Osteocyte (in vitro differentiated cells): Measurements from ENCODE around the gene CDKN2B-AS1. TPM values are rescaled to one million over a fixed set of nuclear protein-coding genes. Genes with fewer than 3 reads are reported as not detected.
A peak's percentile ranks its signal among the peaks of the same experiment; 100 is the strongest.

ENCODE experiments used
- DNase-seq: peaks from one replicate; pipeline ENCODE4 v3.0.0; 2021; ENCODE audit warnings: mixed read lengths; ENCODE audit not compliant: unreplicated experiment; ENCODE audit errors: extremely low spot score
- H3K27ac Mint-ChIP-seq: one replicate; pipeline ENCODE4 v1.8.0; 2021; ENCODE audit warnings: mild to moderate bottlenecking, mixed read lengths; ENCODE audit not compliant: unreplicated experiment
- H3K27me3 Mint-ChIP-seq: one replicate; pipeline ENCODE4 v1.8.0; 2021; ENCODE audit warnings: mixed read lengths; ENCODE audit not compliant: unreplicated experiment
- H3K36me3 Mint-ChIP-seq: one replicate; pipeline ENCODE4 v1.8.0; 2021; ENCODE audit warnings: mixed read lengths; ENCODE audit not compliant: unreplicated experiment
- H3K4me1 Mint-ChIP-seq: one replicate; pipeline ENCODE4 v1.8.0; 2021; ENCODE audit warnings: mixed read lengths; ENCODE audit not compliant: unreplicated experiment
- H3K4me3 Mint-ChIP-seq: one replicate; pipeline ENCODE4 v1.8.0; 2021; ENCODE audit warnings: mild to moderate bottlenecking, moderate library complexity, mixed read lengths; ENCODE audit not compliant: unreplicated experiment
- H3K9me3 Mint-ChIP-seq: one replicate; pipeline ENCODE4 v1.8.0; 2021; ENCODE audit warnings: mixed read lengths; ENCODE audit not compliant: unreplicated experiment
- total RNA-seq: library from RNA; stranded (reverse); gene quantifications from 2 replicates; pipeline ENCODE4 v1.2.1, GENCODE V29; 2021
- TF ChIP-seq, protein P1 (sequence below): fragments of 200-600 bp; sonication (generic); IDR thresholded peaks from 2 replicates; pipeline ENCODE4 v1.5.0; 2021; ENCODE audit warnings: antibody characterized with exemption, mild to moderate bottlenecking, moderate library complexity

The CDKN2B-AS1 gene
- total RNA-seq, 1 donor from 2014 or later: 4.0 TPM

DNA sequence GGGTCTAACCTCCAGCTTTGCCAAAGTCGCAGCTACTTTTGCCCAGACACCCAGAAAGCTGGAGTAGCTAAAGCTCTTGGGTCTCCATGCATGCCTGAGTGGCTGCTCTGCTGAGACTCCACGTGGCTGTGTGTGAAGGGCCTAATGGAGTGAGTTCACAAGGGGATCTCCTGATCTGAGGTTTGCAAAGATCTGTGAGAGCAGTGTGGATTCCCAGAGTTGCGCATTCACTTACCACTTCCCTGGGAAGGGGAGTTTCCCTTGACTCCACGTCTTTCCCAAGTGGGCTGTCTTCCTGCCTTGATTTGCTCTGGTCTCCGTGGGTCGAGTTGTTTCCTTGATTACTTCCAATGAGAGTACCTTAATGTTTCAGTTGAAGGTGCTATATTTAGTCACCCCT, 32.1 kb downstream of the CDKN2B-AS1 start:
- Mint-ChIP-seq H3K36me3 (peaks cover 7% of the 10 kb centered on the region), H3K4me1 (peaks cover 13% of the 10 kb centered on the region), H3K4me3 (no peak overlapping the region), H3K9me3 (peaks cover 8% of the 10 kb centered on the region), H3K27me3 (peaks cover 6% of the 10 kb centered on the region), H3K27ac (no peak overlapping the region)
- TF ChIP-seq, protein P1, sequence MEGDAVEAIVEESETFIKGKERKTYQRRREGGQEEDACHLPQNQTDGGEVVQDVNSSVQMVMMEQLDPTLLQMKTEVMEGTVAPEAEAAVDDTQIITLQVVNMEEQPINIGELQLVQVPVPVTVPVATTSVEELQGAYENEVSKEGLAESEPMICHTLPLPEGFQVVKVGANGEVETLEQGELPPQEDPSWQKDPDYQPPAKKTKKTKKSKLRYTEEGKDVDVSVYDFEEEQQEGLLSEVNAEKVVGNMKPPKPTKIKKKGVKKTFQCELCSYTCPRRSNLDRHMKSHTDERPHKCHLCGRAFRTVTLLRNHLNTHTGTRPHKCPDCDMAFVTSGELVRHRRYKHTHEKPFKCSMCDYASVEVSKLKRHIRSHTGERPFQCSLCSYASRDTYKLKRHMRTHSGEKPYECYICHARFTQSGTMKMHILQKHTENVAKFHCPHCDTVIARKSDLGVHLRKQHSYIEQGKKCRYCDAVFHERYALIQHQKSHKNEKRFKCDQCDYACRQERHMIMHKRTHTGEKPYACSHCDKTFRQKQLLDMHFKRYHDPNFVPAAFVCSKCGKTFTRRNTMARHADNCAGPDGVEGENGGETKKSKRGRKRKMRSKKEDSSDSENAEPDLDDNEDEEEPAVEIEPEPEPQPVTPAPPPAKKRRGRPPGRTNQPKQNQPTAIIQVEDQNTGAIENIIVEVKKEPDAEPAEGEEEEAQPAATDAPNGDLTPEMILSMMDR: no peak
- DNase-seq: no peak

DNA sequence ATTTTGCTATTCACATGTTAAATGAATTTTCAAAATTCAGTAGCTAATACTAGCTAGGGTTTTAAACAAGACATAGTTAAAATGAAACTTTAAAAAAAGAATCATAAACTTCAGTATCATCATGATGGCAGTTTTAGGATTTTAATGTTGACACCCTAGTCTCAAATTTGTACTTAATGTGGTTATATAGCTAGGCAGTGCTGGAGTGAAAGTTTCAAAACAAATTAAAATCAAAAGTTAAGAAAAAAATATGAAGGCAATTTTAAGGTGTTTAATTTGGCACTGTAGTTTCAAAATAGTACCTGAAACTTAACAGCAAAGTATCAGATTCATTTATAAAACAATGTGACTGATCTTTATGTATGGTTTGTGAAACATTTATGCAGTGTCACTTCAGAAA, 33.8 kb downstream of the CDKN2B-AS1 start:
- H3K27me3 Mint-ChIP-seq: no peaks in the 10 kb centered on the region
- no peaks in the 10 kb centered on the region for H3K9me3 Mint-ChIP-seq
- peaks cover 13% of the 10 kb centered on the region for H3K4me1 Mint-ChIP-seq
- H3K27ac Mint-ChIP-seq: no peak overlapping the region
- DNase-seq: no peak
- TF ChIP-seq, protein P1: no peak
- H3K36me3 Mint-ChIP-seq: peaks cover 8% of the 10 kb centered on the region
- no peak overlapping the region for H3K4me3 Mint-ChIP-seq

GRCh38 chr9:22029231-22029630, 34.6 kb downstream of the CDKN2B-AS1 start:
- peaks cover 13% of the 10 kb centered on the region for H3K4me1 Mint-ChIP-seq
- no peak overlapping the region for H3K4me3 Mint-ChIP-seq
- H3K27me3 Mint-ChIP-seq: no peaks in the 10 kb centered on the region
- H3K9me3 Mint-ChIP-seq: no peaks in the 10 kb centered on the region
- DNase-seq: no peak
- TF ChIP-seq, protein P1: no peak
- peaks cover 8% of the 10 kb centered on the region for H3K36me3 Mint-ChIP-seq
- H3K27ac Mint-ChIP-seq: no peak overlapping the region

GRCh38 chr9:22030101-22030598, 35.6 kb downstream of the CDKN2B-AS1 start:
- no peaks in the 10 kb centered on the region for H3K9me3 Mint-ChIP-seq
- H3K4me3 Mint-ChIP-seq: no peak overlapping the region
- H3K27ac Mint-ChIP-seq: peak overlapping the region; percentile 86
- H3K27me3 Mint-ChIP-seq: no peaks in the 10 kb centered on the region
- peaks cover 10% of the 10 kb centered on the region for H3K36me3 Mint-ChIP-seq
- TF ChIP-seq, protein P1: no peak
- no peak for DNase-seq
- peaks cover 13% of the 10 kb centered on the region for H3K4me1 Mint-ChIP-seq

- Mint-ChIP-seq H3K4me1 (peaks cover 13% of the 10 kb centered on the region), H3K4me3 (no peak overlapping the region), H3K36me3 (peaks cover 10% of the 10 kb centered on the region), H3K27me3 (no peaks in the 10 kb centered on the region), H3K27ac (peak overlapping the region; percentile 46), H3K9me3 (no peaks in the 10 kb centered on the region)
- DNase-seq: no peak
- TF ChIP-seq, protein P1: no peak
Observed at GRCh38 chr9:22031655-22032411, 37.2 kb downstream of the CDKN2B-AS1 start.
